PC-3 (cell line): ENCODE data around the gene FLNB.

Source experiments
- EZH2phosphoT487 ChIP-seq: fragments of 300-600 bp; sonication (generic); IDR thresholded peaks from 2 replicates; pipeline ENCODE4 v1.6.1; 2018; ENCODE audit warnings: mild to moderate bottlenecking, antibody characterized with exemption, low read length, borderline replicate concordance
- TF ChIP-seq, protein P1 (sequence below): fragments of 300-600 bp; sonication (generic); conservative IDR thresholded peaks from 2 replicates; pipeline ENCODE4 v1.5.1; 2017; ENCODE audit warnings: antibody characterized with exemption, low read depth, mild to moderate bottlenecking, low read length

DNA sequence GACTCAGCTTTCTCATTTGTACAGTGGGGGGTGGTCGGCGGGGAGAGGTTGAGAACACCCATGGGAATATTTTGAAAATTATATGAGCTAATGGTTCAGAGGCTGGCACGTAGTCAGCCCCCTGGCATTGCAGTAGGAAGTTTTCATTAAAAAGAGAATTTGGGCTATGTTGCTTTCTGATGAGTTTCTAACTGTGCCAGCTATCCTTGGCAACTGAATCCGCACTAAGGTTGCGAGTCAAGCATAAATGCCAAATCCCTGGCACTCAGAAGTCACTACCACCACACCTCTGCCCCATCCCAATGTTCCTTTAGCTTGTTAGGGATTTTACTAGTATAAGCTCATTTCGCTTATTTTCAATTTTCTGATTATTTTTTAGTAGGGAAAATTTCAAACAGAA is 111.0 kb downstream of the FLNB start:
- TF ChIP-seq, protein P1, sequence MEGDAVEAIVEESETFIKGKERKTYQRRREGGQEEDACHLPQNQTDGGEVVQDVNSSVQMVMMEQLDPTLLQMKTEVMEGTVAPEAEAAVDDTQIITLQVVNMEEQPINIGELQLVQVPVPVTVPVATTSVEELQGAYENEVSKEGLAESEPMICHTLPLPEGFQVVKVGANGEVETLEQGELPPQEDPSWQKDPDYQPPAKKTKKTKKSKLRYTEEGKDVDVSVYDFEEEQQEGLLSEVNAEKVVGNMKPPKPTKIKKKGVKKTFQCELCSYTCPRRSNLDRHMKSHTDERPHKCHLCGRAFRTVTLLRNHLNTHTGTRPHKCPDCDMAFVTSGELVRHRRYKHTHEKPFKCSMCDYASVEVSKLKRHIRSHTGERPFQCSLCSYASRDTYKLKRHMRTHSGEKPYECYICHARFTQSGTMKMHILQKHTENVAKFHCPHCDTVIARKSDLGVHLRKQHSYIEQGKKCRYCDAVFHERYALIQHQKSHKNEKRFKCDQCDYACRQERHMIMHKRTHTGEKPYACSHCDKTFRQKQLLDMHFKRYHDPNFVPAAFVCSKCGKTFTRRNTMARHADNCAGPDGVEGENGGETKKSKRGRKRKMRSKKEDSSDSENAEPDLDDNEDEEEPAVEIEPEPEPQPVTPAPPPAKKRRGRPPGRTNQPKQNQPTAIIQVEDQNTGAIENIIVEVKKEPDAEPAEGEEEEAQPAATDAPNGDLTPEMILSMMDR, result no peak
- no peak for TF ChIP-seq EZH2phosphoT487
